ENCODE results near the gene ANKS1B.

Gene ANKS1B

DNA sequence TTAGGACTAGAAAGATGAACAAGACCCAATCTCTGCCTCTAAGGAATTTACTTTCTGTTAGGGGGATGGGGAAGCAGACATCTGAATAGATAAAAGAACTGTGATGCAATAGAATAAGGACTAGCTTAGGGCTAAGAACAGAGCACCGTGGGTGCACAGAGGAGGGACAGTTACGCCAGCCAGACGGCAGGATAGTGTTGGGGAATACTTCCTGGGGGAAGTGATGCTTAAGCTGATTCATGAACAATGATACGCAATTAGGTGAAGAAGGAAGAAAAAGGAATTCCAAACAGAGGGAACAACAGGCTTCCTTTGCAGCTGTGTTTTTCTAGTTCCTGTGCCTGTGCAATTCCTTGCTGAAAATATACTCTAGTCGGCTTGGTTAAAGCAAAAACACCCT lies 838.6 kb downstream of the ANKS1B start:
- no peaks in the 10 kb centered on the region for H3K36me3 ChIP-seq (ENCODE audit: insufficient read depth, low read length)
- no peaks in the 10 kb centered on the region; the same call in 1 of the 2 replicates for H3K4me1 ChIP-seq (ENCODE audit: insufficient read depth, low read length)
- H3K27me3 ChIP-seq (ENCODE audit: insufficient read depth, low read length) = no peaks in the 10 kb centered on the region
- H3K9ac ChIP-seq (ENCODE audit: low read depth, low read length) = no peak overlapping the region
- peaks cover 16% of the 10 kb centered on the region; the same call in 1 of the 2 replicates for H3K9me3 ChIP-seq (ENCODE audit: insufficient read depth, low read depth, low read length)
- no peak overlapping the region for H3K27ac ChIP-seq (ENCODE audit: low read depth, low read length)
- no peak overlapping the region for H3K4me3 ChIP-seq (ENCODE audit: low read length)
- 89% methylated on average over 5 of the region's 5 CpGs for WGBS

GRCh38 chr12:99142651-99143050 lies 842.1 kb downstream of the ANKS1B start:
- Histone ChIP-seq H3K36me3 (ENCODE audit: insufficient read depth, low read length) (no peaks in the 10 kb centered on the region), H3K27ac (ENCODE audit: low read depth, low read length) (no peak overlapping the region), H3K4me3 (ENCODE audit: low read length) (no peak overlapping the region), H3K9ac (ENCODE audit: low read depth, low read length) (no peak overlapping the region), H3K9me3 (ENCODE audit: insufficient read depth, low read depth, low read length) (peaks cover 16% of the 10 kb centered on the region; the same call in 1 of the 2 replicates), H3K27me3 (ENCODE audit: insufficient read depth, low read length) (no peaks in the 10 kb centered on the region), H3K4me1 (ENCODE audit: insufficient read depth, low read length) (no peaks in the 10 kb centered on the region; the same call in 1 of the 2 replicates)

- no peak overlapping the region for H3K27ac ChIP-seq (ENCODE audit: low read depth, low read length)
- WGBS = 96% methylated on average over 7 of the region's 7 CpGs
- no peaks in the 10 kb centered on the region for H3K27me3 ChIP-seq (ENCODE audit: insufficient read depth, low read length)
- no peak overlapping the region for H3K4me3 ChIP-seq (ENCODE audit: low read length)
- H3K9ac ChIP-seq (ENCODE audit: low read depth, low read length) = no peak overlapping the region
- no peaks in the 10 kb centered on the region for H3K36me3 ChIP-seq (ENCODE audit: insufficient read depth, low read length)
- peaks cover 16% of the 10 kb centered on the region; the same call in 1 of the 2 replicates for H3K9me3 ChIP-seq (ENCODE audit: insufficient read depth, low read depth, low read length)
- H3K4me1 ChIP-seq (ENCODE audit: insufficient read depth, low read length) = no peaks in the 10 kb centered on the region
Observed at GRCh38 chr12:99140017-99140720, 844.6 kb downstream of the ANKS1B start.

- no peaks in the 10 kb centered on the region for H3K4me1 ChIP-seq (ENCODE audit: insufficient read depth, low read length)
- no peaks in the 10 kb centered on the region for H3K27me3 ChIP-seq (ENCODE audit: insufficient read depth, low read length)
- H3K27ac ChIP-seq (ENCODE audit: low read depth, low read length) = no peak overlapping the region
- no peak overlapping the region for H3K4me3 ChIP-seq (ENCODE audit: low read length)
- H3K36me3 ChIP-seq (ENCODE audit: insufficient read depth, low read length) = no peaks in the 10 kb centered on the region
- 88% methylated on average over 4 of the region's 4 CpGs for WGBS
- no peak overlapping the region for H3K9ac ChIP-seq (ENCODE audit: low read depth, low read length)
- no peaks in the 10 kb centered on the region for H3K9me3 ChIP-seq (ENCODE audit: insufficient read depth, low read depth, low read length)
Observed at GRCh38 chr12:99138393-99138792, 846.3 kb downstream of the ANKS1B start.

GRCh38 chr12:99137124-99137855 lies 847.4 kb downstream of the ANKS1B start:
- Histone ChIP-seq H3K9me3 (ENCODE audit: insufficient read depth, low read depth, low read length) (no peaks in the 10 kb centered on the region), H3K27me3 (ENCODE audit: insufficient read depth, low read length) (no peaks in the 10 kb centered on the region), H3K4me3 (ENCODE audit: low read length) (no peak overlapping the region), H3K27ac (ENCODE audit: low read depth, low read length) (no peak overlapping the region), H3K4me1 (ENCODE audit: insufficient read depth, low read length) (no peaks in the 10 kb centered on the region), H3K9ac (ENCODE audit: low read depth, low read length) (no peak overlapping the region), H3K36me3 (ENCODE audit: insufficient read depth, low read length) (no peaks in the 10 kb centered on the region)
- 85% methylated on average over 7 of the region's 8 CpGs for WGBS

GRCh38 chr12:99136516-99136915 lies 848.2 kb downstream of the ANKS1B start:
- Histone ChIP-seq H3K27ac (ENCODE audit: low read depth, low read length) (no peak overlapping the region), H3K9ac (ENCODE audit: low read depth, low read length) (no peak overlapping the region), H3K36me3 (ENCODE audit: insufficient read depth, low read length) (no peaks in the 10 kb centered on the region), H3K9me3 (ENCODE audit: insufficient read depth, low read depth, low read length) (no peaks in the 10 kb centered on the region), H3K4me3 (ENCODE audit: low read length) (no peak overlapping the region), H3K4me1 (ENCODE audit: insufficient read depth, low read length) (peaks cover 2% of the 10 kb centered on the region), H3K27me3 (ENCODE audit: insufficient read depth, low read length) (no peaks in the 10 kb centered on the region)

- no peak overlapping the region for H3K27ac ChIP-seq (ENCODE audit: low read depth, low read length)
- 92% methylated on average over 4 of the region's 4 CpGs for WGBS
- no peaks in the 10 kb centered on the region for H3K9me3 ChIP-seq (ENCODE audit: insufficient read depth, low read depth, low read length)
- H3K4me1 ChIP-seq (ENCODE audit: insufficient read depth, low read length) = peaks cover 9% of the 10 kb centered on the region
- H3K9ac ChIP-seq (ENCODE audit: low read depth, low read length) = no peak overlapping the region
- no peaks in the 10 kb centered on the region for H3K36me3 ChIP-seq (ENCODE audit: insufficient read depth, low read length)
- H3K27me3 ChIP-seq (ENCODE audit: insufficient read depth, low read length) = no peaks in the 10 kb centered on the region
- H3K4me3 ChIP-seq (ENCODE audit: low read length) = no peak overlapping the region
Observed at GRCh38 chr12:99135376-99135775, 849.4 kb downstream of the ANKS1B start.

DNA sequence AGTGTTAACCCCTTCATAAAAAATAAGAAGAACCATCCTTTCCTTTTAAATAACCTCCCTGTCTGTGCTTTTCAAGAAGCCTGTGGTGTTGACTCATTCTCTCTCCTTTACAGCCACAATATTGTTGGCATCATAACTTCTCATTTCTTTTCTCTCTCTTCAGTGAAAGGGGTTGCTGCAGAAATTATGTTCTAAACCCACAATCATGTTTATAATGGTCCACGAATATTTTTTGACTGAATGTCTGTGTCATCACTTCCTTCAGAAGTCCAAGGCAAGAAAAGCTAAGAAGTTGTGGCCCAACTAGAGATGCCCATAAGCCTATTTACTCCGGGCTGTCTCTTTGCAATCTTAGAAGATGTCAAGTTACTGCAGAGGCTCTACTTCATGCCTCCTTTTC lies 851.3 kb downstream of the ANKS1B start:
- H3K4me3 ChIP-seq (ENCODE audit: low read length) = no peak overlapping the region
- H3K27me3 ChIP-seq (ENCODE audit: insufficient read depth, low read length) = no peaks in the 10 kb centered on the region
- H3K27ac ChIP-seq (ENCODE audit: low read depth, low read length) = no peak overlapping the region
- no peak overlapping the region for H3K9ac ChIP-seq (ENCODE audit: low read depth, low read length)
- no peaks in the 10 kb centered on the region for H3K36me3 ChIP-seq (ENCODE audit: insufficient read depth, low read length)
- H3K9me3 ChIP-seq (ENCODE audit: insufficient read depth, low read depth, low read length) = no peaks in the 10 kb centered on the region
- 93% methylated on average over 2 of the region's 2 CpGs for WGBS
- H3K4me1 ChIP-seq (ENCODE audit: insufficient read depth, low read length) = peaks cover 9% of the 10 kb centered on the region

DNA sequence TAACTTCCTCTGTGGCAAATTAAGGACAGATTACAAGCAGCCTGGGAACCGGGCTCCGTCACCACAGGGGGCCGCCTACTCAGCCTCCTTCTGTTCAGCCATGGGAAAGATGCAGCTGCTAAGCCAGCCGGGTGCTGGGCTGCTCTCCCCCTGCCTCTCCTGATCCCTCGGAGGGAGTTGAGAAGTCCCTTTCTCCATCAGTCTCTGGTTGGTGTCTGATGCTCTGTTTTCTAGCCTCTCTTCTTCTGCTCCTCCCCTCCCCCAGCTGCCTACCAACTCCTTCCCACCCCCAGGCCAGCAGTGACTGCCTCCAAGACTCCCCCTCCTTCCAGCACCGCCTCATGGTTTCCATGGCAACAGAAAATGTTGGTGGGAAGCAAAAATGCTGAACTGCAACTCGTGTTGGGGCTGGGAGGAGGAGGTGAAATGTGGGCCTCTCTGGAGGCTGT lies 853.0 kb downstream of the ANKS1B start:
- Histone ChIP-seq H3K4me1 (ENCODE audit: insufficient read depth, low read length) (peaks cover 9% of the 10 kb centered on the region), H3K4me3 (ENCODE audit: low read length) (no peak overlapping the region), H3K36me3 (ENCODE audit: insufficient read depth, low read length) (no peaks in the 10 kb centered on the region), H3K27me3 (ENCODE audit: insufficient read depth, low read length) (no peaks in the 10 kb centered on the region), H3K9ac (ENCODE audit: low read depth, low read length) (no peak overlapping the region), H3K27ac (ENCODE audit: low read depth, low read length) (0 out of 2 replicates have a peak overlapping the region, but pooled peaks have one; percentile 13), H3K9me3 (ENCODE audit: insufficient read depth, low read depth, low read length) (no peaks in the 10 kb centered on the region)
- WGBS = 26% methylated on average over 7 of the region's 7 CpGs

DNA sequence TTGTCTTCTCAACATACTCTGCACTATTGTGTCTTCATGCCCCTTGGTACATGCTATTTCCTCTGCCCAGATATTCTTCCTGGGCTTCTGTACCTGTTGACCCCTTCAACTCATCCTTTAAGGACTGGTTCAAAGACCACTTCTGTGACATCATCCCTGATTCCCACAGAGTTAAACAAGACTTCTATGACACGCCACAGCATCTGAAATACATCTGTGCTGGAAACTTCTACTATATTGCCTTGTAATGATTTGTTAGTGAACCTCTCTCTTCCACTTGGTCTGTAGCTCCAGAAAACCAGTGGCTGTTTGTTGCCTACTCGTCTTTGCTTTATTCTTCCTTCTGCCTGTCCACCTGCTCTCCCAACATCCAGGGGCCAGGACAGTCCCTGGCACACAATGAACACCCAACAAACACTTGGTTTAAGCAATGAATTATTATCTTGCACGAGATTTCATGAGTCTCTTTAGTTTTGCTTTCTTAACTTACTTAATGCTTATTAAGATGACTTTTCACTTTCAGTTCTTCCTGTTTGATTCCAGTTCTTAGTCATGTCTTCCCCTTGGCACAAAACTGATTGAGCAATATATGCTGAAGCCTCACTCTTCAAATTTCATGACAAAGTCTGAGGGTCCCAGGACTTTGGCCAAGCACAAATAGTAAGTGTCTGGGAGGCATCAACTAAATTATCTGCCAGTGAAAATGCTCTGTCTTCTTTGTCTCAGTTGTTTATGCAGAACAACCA lies 853.8 kb downstream of the ANKS1B start:
- 0 out of 2 replicates have a peak overlapping the region, but pooled peaks have one; percentile 13 for H3K27ac ChIP-seq (ENCODE audit: low read depth, low read length)
- no peak overlapping the region for H3K9ac ChIP-seq (ENCODE audit: low read depth, low read length)
- 85% methylated on average over 3 of the region's 3 CpGs for WGBS
- no peaks in the 10 kb centered on the region for H3K9me3 ChIP-seq (ENCODE audit: insufficient read depth, low read depth, low read length)
- H3K27me3 ChIP-seq (ENCODE audit: insufficient read depth, low read length) = no peaks in the 10 kb centered on the region
- no peak overlapping the region for H3K4me3 ChIP-seq (ENCODE audit: low read length)
- peaks cover 9% of the 10 kb centered on the region for H3K4me1 ChIP-seq (ENCODE audit: insufficient read depth, low read length)
- H3K36me3 ChIP-seq (ENCODE audit: insufficient read depth, low read length) = no peaks in the 10 kb centered on the region

- Histone ChIP-seq H3K27ac (ENCODE audit: low read depth, low read length) (no peak overlapping the region), H3K9me3 (ENCODE audit: insufficient read depth, low read depth, low read length) (no peaks in the 10 kb centered on the region), H3K4me3 (ENCODE audit: low read length) (no peak overlapping the region), H3K27me3 (ENCODE audit: insufficient read depth, low read length) (no peaks in the 10 kb centered on the region), H3K36me3 (ENCODE audit: insufficient read depth, low read length) (no peaks in the 10 kb centered on the region), H3K9ac (ENCODE audit: low read depth, low read length) (no peak overlapping the region), H3K4me1 (ENCODE audit: insufficient read depth, low read length) (peaks cover 9% of the 10 kb centered on the region)
- 18% methylated on average over 1 of the region's 1 CpG for WGBS
Observed at GRCh38 chr12:99128246-99128802, 856.4 kb downstream of the ANKS1B start.
